GM20431 (cell line): Measurements from ENCODE around the gene MYO1E.

Source experiments
- in situ Hi-C: fragments of 300-500 bp; cut with MseI, MboI; formaldehyde crosslinking; loops from one replicate; pipeline ENCODE4 v1.15.0; 2020; ENCODE audit warnings: low sequenced_read_pairs; ENCODE audit not compliant: unreplicated experiment

Gene MYO1E

DNA sequence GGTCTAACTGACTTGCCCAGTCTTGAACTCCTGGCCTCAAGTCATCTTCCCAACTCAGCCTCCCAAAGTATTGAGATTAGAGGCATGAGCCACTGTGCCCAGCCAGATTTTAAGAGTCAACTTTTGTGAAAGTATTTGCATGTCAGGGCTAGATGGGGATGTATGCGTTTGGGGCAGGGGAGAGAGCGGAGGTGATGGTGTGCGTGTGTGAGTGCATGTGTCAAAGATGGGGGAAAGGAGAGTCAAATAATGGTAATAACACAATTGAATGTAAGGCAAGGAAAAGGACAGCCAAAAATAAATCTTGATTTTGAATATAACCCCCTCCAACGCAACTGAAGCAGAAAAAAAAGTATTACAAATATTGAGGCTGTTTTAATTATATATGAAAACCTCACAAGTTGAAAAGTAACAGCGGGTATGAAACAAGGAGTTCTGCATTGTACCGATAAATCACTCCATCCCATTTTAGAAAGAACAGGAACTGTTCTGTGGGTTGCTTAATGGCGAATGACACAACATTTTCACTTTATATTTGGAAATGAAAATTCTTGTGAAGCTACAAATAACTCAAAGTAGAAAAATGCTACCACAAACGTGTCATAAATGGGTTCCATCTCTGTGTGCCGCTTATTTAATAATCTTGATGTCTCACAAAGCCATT lies 195.9 kb downstream of the MYO1E start:
- in situ Hi-C loops: no loop called here

DNA sequence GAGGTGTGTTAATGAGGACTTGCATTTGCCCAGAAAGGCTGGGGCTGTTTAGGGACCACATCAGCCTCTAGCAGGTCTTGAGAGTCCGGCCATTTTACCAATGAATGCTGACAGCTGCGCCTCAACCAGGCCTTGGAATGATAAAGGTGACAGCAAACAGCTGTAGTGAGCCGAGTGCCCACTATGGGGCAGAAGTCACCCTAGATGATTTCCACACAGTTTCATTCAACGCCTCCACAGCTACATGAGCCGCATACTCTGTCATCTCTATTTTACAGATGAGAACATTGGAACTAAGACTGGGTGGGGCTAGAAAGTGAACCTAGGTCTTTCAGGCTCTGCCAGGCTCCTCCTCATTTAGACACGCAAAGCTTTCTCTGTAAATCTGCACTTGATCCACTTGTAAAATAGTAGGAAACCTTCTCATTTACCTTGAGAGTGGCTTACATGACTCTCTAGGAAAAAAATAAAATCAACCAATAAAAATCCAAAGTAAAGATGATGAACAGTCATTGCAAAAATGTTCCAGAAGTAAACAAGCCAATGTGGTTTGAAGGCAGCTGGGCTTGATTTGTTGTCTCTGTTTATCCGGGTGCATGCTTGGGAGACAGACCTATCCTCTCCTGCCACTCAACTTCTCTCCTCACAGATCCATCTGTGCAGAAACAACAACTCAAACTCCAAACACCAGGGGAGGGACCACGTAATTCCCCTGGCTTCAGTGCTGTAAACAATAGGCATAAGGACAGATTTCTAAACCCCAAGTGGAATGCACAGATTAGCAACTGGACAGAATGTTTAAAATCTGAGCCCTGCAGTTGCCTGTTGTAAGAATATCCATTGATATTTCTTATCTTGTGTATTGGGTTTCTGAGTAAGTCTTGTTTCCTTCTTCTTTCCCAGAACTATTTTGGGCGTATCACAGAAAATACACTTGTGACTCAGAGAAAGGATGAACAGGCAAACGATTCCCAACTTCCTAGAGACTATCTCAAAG lies 197.5 kb downstream of the MYO1E start:
- in situ Hi-C loops: loop anchor here (25.0 kb wide), 1 partner anchor 312 kb away; no protein-coding TSS in a partner anchor

DNA sequence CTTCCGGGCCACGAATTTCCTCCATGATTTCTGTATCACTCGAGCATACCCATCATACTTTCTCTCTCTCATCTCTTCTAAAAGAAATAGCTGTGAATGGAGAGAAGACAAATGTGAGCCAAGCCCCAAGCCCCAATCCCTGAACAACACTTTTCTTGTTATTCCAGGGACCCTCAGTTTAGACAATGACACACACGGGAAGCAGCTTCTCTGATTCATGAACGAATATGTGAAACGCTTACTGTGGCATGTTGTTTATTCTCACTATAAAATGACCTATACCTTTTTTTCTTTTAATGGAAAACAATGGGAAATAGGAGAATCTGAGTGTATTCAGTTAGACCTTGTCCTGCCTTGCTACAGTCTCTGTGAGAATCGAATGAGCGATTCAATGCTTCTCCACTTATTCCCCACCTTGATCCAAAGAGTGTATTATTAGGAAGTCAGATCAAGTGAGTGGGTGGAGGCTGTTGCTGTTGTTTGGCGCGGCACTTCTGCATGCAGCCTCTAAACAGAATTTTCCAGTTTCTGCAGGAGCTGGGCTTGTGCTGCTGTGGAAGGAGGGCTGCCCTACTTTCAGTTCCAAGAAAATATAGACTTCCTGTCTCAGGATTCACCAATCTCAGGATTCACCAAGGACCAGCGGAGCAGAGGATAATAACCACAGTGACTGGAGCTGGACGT lies 198.4 kb downstream of the MYO1E start:
- in situ Hi-C loops: loop anchor here (25.0 kb wide), 1 partner anchor 313 kb away; no protein-coding TSS in a partner anchor

DNA sequence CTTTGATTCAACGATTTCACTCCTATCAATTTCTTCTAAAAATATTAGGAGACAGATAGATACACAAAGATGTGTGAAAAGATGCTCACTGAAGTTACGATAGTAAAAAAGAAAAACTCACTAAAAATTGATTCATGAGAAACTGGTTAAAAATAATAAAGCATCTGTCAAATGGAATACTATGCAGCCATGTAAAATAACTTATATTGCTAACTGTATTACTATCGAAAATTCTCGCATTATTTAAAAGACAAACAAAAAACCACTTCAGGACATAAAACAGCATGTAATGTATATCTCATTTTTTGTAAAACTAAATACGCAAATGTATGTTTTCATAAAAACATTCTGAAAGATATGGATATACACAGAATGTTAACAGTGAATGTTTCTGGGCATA lies 199.5 kb downstream of the MYO1E start:
- in situ Hi-C loops: loop anchor here (25.0 kb wide), 1 partner anchor 314 kb away; no protein-coding TSS in a partner anchor

DNA sequence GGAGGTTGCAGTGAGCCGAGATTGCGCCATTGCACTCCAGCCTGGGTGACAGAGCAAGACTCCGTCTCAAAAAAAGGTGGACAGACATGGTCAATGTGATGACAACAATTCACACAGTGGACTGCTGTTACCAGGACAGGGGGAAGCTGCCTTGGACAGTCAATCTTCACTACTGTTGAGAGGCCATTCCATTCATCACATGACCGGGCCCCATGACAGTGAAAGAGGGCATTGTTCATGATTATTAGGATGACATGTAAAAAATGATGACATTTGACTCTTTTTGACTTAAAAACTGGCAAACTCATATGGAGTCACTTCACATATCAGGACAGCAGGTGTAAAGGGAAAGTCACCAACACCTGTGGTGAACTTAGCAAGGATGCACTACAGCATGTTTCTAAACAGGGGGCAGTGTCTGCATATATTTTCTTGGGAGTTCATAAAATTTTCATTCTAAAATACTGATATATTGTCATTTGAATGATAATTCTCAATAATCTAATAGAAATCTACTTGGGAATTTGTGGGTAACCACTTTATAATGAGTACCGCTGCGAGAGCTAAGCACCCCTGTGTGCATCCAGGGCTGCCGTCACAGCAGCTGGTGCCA lies 200.3 kb downstream of the MYO1E start:
- in situ Hi-C loops: loop anchor here (25.0 kb wide), 1 partner anchor 315 kb away; no protein-coding TSS in a partner anchor

DNA sequence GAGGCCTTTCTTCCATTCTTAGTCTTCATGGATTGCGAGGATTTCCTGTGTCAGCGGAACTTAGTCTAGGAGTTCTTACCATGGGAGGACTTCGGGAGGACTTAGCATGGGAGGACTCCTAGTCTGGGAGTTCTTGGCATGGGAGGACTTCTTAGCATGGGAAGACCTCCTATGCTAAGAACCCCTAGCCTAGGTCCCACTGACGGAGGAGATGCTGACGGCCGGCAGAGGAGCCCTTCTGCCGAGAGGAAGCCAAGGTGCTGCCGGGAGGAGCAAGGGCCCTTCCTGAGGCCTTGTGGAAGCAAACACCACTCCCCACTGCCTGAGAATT lies 201.6 kb downstream of the MYO1E start:
- in situ Hi-C loops: loop anchor here (25.0 kb wide), 1 partner anchor 316 kb away; no protein-coding TSS in a partner anchor

DNA sequence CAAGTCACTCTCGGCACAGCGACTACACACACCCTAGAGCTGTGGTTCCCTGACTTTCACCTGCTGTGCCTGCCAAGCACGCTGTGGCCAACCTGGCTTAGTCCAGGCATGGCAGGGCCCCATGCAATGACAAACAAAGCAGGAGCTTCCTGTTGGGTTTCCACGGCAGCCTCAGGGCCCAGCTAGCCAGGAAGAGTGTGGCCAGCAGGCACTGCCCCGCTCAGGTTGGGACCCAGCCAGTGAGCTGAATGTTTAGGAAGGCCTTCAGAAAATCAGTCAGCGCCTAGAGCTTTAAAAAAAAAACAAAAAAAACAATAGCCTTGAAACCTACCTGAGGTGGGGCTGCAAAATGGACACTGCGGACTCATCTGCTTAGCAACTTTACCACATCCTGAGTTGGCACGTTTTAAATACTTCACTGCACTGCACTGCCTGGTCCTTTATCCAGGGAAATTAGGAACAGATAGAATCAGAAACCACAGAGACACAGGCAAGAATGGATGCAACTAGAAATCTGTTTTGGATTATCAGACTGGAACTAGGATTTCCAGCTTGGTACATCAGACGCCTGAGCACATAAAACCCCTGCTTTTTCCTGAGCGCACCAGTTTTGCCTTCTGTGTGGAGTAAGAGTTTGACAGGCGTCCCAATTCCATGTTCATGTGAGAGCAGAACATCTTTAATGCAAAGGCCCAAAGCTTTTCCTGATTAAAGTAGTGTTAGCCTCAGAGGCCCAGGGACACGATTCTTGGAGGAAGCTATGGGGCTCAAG lies 202.2 kb downstream of the MYO1E start:
- in situ Hi-C loops: loop anchor here (25.0 kb wide), 1 partner anchor 317 kb away; no protein-coding TSS in a partner anchor

DNA sequence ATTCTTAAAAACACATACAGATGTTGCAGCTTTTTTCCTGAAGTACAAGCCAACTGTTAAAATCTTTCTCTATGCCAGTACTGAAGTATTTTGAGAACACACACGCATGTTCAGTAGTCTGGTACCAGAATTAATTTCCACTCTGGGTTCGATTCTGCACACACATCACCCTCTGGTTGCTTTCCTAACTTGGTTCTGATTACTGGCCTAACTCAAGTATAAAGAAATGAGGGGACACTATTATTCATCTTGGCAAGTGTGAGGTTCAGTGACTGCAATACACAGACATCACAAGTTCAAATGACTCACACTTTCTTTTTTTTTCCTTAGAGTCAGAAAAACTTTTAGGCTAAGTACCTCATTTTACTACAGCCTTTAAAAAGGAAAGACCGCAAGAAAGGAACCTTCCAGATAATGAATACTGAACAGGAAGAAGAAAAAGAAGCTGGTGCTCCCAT lies 203.4 kb downstream of the MYO1E start:
- in situ Hi-C loops: loop anchor here (25.0 kb wide), 1 partner anchor 318 kb away; no protein-coding TSS in a partner anchor

DNA sequence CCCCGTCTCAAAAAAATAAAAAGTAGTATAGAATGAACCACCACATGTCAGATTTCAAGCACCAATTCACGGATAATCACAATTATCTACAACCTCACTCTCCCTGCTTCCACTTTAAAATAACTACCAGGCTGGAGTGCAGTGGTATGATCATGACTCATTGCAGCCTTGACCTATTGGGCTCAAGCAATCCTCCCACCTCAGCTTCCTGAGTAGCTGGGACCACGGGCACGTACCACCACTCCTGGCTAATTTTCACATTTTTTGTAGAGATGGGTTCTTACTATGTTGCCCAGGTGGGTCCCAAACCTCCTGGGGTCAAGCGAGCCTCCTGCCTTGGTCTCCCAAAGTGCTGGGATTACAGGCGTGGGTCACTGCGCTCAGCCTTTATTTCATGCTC lies 204.1 kb downstream of the MYO1E start:
- in situ Hi-C loops: loop anchor here (25.0 kb wide), 1 partner anchor 319 kb away; no protein-coding TSS in a partner anchor

DNA sequence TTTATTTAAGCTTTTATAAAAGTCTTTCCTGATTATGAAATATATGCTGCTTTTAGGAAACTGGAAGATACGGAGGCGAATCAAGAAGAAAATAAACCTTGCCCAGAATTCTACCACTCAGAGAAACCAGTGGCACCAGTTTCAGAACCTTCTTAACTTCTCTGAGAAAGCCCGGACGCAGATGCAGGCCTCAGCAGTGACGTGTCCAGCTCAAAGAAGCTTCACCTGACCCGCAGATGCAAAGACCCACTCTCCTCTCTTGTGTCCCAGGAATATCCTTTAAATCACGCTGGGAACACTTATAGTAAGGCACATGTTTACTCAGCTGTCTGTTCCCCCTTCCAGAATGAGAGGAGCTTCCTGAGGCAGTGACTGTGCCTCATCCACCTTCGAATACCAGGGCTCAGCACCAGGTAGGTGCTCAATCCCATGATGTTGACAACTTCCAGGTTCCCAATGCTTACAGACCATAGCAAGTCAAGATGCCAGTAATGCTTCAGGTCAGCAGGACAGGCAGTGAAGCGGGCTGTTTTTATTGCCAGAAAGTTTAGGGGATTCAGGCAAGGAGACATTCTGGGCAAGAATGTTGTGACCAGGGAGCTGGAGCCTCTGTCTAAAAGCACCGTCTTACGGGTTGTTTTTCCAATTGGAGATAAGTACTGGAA lies 205.9 kb downstream of the MYO1E start:
- in situ Hi-C loops: loop anchor here (25.0 kb wide), 1 partner anchor 321 kb away; no protein-coding TSS in a partner anchor

DNA sequence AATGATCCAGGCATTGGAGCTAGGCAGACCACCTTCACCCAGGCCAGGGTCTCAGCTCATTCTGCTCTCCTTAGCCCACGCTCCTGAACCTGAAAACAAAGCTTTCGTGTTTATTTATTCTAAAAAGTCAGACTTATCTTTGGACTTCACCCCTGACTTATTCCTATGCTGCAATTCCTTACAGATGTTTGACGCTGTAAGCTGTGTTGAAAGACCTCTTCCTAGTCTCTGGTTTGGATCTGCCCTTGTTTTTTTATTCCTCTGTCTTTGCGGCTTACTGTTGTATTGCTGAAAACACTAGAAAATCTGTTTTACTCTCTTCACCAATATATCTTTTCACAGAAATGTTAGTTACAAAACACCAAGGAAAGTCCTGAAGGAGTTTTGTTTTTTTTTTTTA lies 206.5 kb downstream of the MYO1E start:
- in situ Hi-C loops: loop anchor here (25.0 kb wide), 1 partner anchor 321 kb away; no protein-coding TSS in a partner anchor

DNA sequence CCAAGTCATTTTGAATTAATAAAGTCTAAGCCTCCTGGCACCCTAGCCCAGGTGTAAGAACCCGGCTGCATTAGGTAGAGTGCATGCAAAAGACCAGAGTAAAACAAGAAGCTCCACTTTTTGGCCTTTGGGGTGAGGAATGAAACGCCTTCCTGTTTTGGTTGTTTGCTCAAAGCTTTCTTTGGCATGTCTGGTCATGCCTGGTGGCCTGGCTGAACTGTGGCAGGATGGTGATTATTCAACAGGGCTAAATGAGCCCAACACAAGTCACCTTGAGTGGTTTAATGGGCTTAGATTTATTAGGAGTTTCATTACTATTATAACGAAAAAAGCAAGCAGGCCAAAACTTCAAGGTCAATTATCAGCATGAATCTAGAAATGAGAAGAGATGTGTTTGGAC lies 206.9 kb downstream of the MYO1E start:
- in situ Hi-C loops: loop anchor here (25.0 kb wide), 1 partner anchor 322 kb away; no protein-coding TSS in a partner anchor

DNA sequence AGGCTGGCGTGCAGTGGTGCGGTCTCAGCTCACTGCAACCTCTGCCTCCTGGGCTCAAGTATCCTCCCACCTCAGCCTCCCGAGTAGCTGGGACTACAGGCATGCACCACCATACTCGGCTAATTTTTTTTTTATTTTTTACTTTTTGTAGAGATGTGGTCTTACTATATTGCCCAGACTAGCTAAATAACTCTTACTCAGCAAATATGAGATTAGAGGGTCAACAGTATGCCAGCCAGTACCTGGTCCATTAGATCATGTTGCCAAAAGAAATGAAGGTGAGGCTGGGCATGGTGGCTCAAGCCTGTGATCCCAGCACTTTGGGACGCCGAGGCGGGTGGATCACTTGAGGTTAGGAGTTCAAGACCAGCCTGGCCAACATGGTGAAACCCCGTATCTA lies 210.6 kb downstream of the MYO1E start:
- in situ Hi-C loops: loop anchor here (25.0 kb wide), 1 partner anchor 325 kb away; no protein-coding TSS in a partner anchor

DNA sequence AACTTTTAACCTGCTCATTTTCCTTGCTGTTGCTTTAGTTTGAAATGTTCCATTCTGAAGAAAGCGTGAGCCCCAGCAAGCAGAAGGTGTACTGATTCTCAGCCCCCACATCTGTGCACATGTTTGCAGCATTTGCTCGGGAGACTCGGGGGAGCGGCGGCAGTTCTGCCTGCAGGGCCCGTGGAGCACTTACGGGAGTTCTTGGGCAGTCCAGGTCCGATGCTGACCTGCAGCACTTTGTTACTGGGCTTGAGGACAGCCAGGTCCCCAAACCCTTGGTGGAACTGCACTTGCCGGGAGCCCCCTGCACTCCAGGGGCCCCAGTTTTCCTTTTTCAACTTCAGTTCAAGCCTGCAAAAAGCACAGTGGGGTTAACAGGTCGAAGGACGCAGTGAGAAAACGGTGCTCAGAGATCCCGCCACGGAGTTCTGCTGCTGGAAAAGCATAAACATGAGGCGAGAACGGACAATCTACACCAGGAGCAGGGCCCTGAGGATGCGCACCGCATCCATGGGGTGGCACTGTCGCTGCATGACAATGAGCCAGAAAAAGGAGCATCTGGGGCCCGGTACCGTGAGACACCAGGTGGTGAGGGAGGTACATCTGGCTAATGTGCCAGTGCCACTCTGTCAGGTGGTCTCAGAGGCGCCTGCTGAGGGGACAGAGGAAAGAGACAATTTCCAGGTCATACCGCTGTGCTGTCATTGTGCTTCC lies 211.6 kb downstream of the MYO1E start:
- in situ Hi-C loops: loop anchor here (25.0 kb wide), 1 partner anchor 326 kb away; no protein-coding TSS in a partner anchor

DNA sequence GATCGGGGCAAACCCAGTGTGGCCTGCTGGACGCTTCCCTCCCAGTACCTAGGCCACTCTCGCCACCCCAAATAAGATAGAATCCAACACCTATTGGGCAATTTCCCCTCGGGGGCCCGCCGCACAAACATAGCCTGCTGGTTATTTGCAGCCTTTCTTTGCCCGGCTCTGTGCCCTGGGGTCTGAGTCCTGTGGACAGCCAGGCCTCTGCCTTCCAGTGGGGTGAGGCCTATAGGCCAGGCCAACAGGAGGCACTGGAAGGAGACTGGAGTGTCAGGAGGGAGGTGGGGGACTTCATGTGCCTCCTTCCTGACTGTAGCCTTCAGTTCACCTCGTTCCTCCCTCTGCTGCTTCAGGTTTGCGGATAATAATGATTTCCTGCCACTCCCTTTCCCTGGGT lies 213.5 kb downstream of the MYO1E start:
- in situ Hi-C loops: loop anchor here (25.0 kb wide), 1 partner anchor 328 kb away; no protein-coding TSS in a partner anchor

DNA sequence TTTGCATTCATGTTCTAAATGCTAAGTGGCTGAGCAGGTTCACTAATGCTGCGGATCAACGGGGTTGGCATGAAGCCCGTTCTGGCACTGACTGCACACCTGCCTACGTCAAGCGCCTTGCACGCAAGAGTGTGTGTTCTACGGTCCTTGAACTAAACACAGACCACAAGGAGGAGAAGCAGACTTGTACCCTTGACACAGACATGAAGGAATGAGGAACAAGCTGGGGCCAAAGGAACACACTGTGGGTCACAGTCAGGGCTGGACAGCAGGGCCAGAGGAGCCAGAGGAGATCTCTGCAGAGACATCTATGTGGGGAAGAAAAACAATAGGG lies 214.0 kb downstream of the MYO1E start:
- in situ Hi-C loops: loop anchor here (25.0 kb wide), 1 partner anchor 329 kb away; no protein-coding TSS in a partner anchor
